GM13976 (cell line): ENCODE measurements around the gene FOXP2.

Source experiments
- DNase-seq: peaks from one replicate; pipeline ENCODE4 v3.0.0; 2012; ENCODE audit warnings: low spot score
- in situ Hi-C: fragments of 300-500 bp; cut with MboI; formaldehyde crosslinking; loops from one replicate; pipeline ENCODE4 v1.12.0; 2022; ENCODE audit warnings: low sequenced_read_pairs, mixed read lengths, inconsistent platforms; ENCODE audit not compliant: unreplicated experiment
- TF ChIP-seq, protein P1 (sequence below): IDR thresholded peaks from 2 replicates; pipeline ENCODE4 v1.5.1; 2012; ENCODE audit warnings: borderline replicate concordance, mild to moderate bottlenecking; ENCODE audit not compliant: insufficient read depth; ENCODE audit errors: extremely low read depth, missing control alignments, control extremely low read depth

The FOXP2 gene

GRCh38 chr7:114723308-114723707 is 308.7 kb downstream of the FOXP2 start:
- in situ Hi-C loops, result no loop called here
- TF ChIP-seq, protein P1, sequence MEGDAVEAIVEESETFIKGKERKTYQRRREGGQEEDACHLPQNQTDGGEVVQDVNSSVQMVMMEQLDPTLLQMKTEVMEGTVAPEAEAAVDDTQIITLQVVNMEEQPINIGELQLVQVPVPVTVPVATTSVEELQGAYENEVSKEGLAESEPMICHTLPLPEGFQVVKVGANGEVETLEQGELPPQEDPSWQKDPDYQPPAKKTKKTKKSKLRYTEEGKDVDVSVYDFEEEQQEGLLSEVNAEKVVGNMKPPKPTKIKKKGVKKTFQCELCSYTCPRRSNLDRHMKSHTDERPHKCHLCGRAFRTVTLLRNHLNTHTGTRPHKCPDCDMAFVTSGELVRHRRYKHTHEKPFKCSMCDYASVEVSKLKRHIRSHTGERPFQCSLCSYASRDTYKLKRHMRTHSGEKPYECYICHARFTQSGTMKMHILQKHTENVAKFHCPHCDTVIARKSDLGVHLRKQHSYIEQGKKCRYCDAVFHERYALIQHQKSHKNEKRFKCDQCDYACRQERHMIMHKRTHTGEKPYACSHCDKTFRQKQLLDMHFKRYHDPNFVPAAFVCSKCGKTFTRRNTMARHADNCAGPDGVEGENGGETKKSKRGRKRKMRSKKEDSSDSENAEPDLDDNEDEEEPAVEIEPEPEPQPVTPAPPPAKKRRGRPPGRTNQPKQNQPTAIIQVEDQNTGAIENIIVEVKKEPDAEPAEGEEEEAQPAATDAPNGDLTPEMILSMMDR, result no peak
- DNase-seq, result no peak

DNA sequence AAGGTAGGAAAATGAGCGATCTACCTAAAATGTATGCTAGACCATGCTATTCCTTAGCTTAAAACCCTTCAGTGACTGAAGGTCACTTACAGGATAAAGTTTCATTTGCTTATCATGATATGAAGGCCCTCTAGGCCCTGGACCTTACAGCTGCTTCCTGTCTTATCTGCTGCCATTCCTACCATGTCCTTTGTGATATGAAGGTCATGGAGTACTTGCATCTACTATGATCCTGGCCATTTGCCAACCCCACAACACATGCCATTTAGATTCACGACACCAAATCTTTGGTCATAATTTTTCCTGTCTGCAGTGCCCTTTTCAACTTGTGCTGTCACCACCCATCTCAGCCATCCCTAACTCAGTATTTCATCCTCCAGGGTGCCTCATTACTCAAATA is 325.5 kb downstream of the FOXP2 start:
- TF ChIP-seq, protein P1, result no peak
- no peak for DNase-seq
- in situ Hi-C loops, result no loop called here

- DNase-seq, result no peak
- in situ Hi-C loops, result no loop called here
- TF ChIP-seq, protein P1, result no peak
Measured at GRCh38 chr7:114740941-114741340, 326.3 kb downstream of the FOXP2 start.

DNA sequence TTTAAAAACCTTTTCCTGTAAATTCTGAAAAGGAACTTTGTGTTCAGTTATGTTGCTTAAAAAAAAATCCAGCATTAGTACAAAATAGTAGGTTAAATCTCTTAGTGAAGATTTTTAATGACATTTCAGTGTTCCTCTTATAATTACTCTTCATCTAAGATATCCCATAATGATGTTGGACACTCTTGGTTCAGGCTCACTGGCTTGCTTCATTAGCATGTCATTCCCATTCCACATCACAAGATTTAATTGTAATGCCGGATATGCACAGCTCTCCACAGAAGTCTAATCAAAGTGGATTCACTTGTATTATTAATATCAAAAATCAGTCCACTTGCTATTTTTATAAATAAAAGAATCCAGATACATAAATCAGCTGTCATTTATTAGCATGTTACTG is 327.3 kb downstream of the FOXP2 start:
- no peak for DNase-seq
- in situ Hi-C loops, result no loop called here
- TF ChIP-seq, protein P1, result no peak
